Activated T-cell treated with anti-CD3 and anti-CD28 coated beads, Interleukin-2, amount 50 U/mL, for 48 hours (primary cell): Measurements from ENCODE around the gene POU2AF1.
"Not testable (repeated sequence)": the region's sequence is repeated elsewhere in the genome, so short reads cannot be mapped to it uniquely, and the experiment has no call there.

Source experiments
- DNase-seq, 2 experiments: peaks; one replicate each; pipeline ENCODE4 v3.0.0-alpha.2; 2020

Gene POU2AF1

GRCh38 chr11:111408789-111409727 lies 30.0 kb upstream of the POU2AF1 start:
- DNase-seq = no peak

- no peak for DNase-seq
Measured at GRCh38 chr11:111407652-111408051, 28.6 kb upstream of the POU2AF1 start.

GRCh38 chr11:111406589-111406988 lies 27.5 kb upstream of the POU2AF1 start:
- DNase-seq = no peak

GRCh38 chr11:111406091-111406490 lies 27.0 kb upstream of the POU2AF1 start:
- DNase-seq = no peak

GRCh38 chr11:111405551-111405950 lies 26.5 kb upstream of the POU2AF1 start:
- DNase-seq = no peak

GRCh38 chr11:111403051-111403726 lies 24.1 kb upstream of the POU2AF1 start:
- DNase-seq = no peak

- DNase-seq = no peak
Measured at GRCh38 chr11:111402411-111402810, 23.3 kb upstream of the POU2AF1 start.

GRCh38 chr11:111401957-111402356 lies 22.9 kb upstream of the POU2AF1 start:
- not testable (repeated sequence) for DNase-seq

- DNase-seq = no peak
Measured at GRCh38 chr11:111400595-111400994, 21.5 kb upstream of the POU2AF1 start.

- no peak for DNase-seq
Measured at GRCh38 chr11:111399187-111400031, 20.3 kb upstream of the POU2AF1 start.

GRCh38 chr11:111397034-111397433 lies 18.0 kb upstream of the POU2AF1 start:
- DNase-seq = no peak

GRCh38 chr11:111395749-111396148 lies 16.7 kb upstream of the POU2AF1 start:
- no peak for DNase-seq

- DNase-seq = no peak
Measured at GRCh38 chr11:111395081-111395480, 16.0 kb upstream of the POU2AF1 start.

GRCh38 chr11:111394147-111394546 lies 15.1 kb upstream of the POU2AF1 start:
- DNase-seq = not testable (repeated sequence)

GRCh38 chr11:111393585-111393984 lies 14.5 kb upstream of the POU2AF1 start:
- DNase-seq = no peak

GRCh38 chr11:111393096-111393495 lies 14.0 kb upstream of the POU2AF1 start:
- DNase-seq = no peak

GRCh38 chr11:111392552-111392951 lies 13.5 kb upstream of the POU2AF1 start:
- no peak for DNase-seq

GRCh38 chr11:111391328-111392124 lies 12.5 kb upstream of the POU2AF1 start:
- DNase-seq = no peak

GRCh38 chr11:111388842-111389241 lies 9.8 kb upstream of the POU2AF1 start:
- DNase-seq = no peak

GRCh38 chr11:111388420-111388819 lies 9.3 kb upstream of the POU2AF1 start:
- DNase-seq = no peak

- no peak for DNase-seq
Measured at GRCh38 chr11:111387363-111387762, 8.3 kb upstream of the POU2AF1 start.

GRCh38 chr11:111386611-111387150 lies 7.6 kb upstream of the POU2AF1 start:
- no peak for DNase-seq
